SK-N-SH treated with all-trans-retinoic acid at 6 μM for 48 hours (cell line): ENCODE results near the gene MCEMP1.

Experiments
- ARNTL ChIP-seq: fragments of 450-650 bp; formaldehyde crosslinking; IDR thresholded peaks from 2 replicates; pipeline ENCODE4 v1.5.0; 2020; ENCODE audit warnings: low read depth, mild to moderate bottlenecking, moderate library complexity, borderline replicate concordance
- ESRRG ChIP-seq: fragments of 250-450 bp; sonication (Bioruptor Pico); IDR thresholded peaks from 2 replicates; pipeline ENCODE4 v1.6.1; 2021; ENCODE audit warnings: mild to moderate bottlenecking
- GLIS3 ChIP-seq: fragments of 250-450 bp; sonication (Bioruptor Pico); IDR thresholded peaks from 2 replicates; pipeline ENCODE4 v1.5.0; 2020; ENCODE audit warnings: mild to moderate bottlenecking, moderate library complexity
- PATZ1 ChIP-seq: fragments of 250-450 bp; sonication (Bioruptor Pico); IDR thresholded peaks from 2 replicates; pipeline ENCODE4 v1.8.0; 2020; ENCODE audit warnings: mild to moderate bottlenecking, moderate library complexity, borderline replicate concordance
- ZFP30 ChIP-seq: fragments of 450-650 bp; formaldehyde crosslinking; IDR thresholded peaks from 2 replicates; pipeline ENCODE4 v1.5.0; 2022; ENCODE audit warnings: mild to moderate bottlenecking, moderate library complexity

- TF ChIP-seq ZFP30 (CRISPR knock-in tag), result no peak
- no peak for TF ChIP-seq ARNTL (CRISPR knock-in tag)
- no peak for TF ChIP-seq ESRRG (CRISPR knock-in tag)
- no peak for TF ChIP-seq GLIS3 (CRISPR knock-in tag)
- TF ChIP-seq PATZ1 (CRISPR knock-in tag), result no peak
Observed at GRCh38 chr19:7654401-7654800, 22.5 kb upstream of the MCEMP1 start.
